Fibroblast of lung (primary cell): ENCODE measurements around the gene ALDH1L1.

Source experiments
- EZH2 ChIP-seq: IDR thresholded peaks from 2 replicates; pipeline ENCODE4 v1.5.1; 2012; ENCODE audit warnings: low read length, control low read depth, mild to moderate bottlenecking; ENCODE audit errors: missing control alignments
- TF ChIP-seq, protein P1 (sequence below), 2 donors: IDR thresholded peaks in 1 of 2; conservative IDR thresholded peaks in 1 of 2; 1 replicate in 1 of 2; 2 replicates in 1 of 2; pipeline ENCODE4 v1.5.1; 2011 to 2012; ENCODE audit warnings: low read length in 2 of 2, control low read depth in 1 of 2, inconsistent platforms in 1 of 2, low read depth in 1 of 2, mild to moderate bottlenecking in 1 of 2

DNA sequence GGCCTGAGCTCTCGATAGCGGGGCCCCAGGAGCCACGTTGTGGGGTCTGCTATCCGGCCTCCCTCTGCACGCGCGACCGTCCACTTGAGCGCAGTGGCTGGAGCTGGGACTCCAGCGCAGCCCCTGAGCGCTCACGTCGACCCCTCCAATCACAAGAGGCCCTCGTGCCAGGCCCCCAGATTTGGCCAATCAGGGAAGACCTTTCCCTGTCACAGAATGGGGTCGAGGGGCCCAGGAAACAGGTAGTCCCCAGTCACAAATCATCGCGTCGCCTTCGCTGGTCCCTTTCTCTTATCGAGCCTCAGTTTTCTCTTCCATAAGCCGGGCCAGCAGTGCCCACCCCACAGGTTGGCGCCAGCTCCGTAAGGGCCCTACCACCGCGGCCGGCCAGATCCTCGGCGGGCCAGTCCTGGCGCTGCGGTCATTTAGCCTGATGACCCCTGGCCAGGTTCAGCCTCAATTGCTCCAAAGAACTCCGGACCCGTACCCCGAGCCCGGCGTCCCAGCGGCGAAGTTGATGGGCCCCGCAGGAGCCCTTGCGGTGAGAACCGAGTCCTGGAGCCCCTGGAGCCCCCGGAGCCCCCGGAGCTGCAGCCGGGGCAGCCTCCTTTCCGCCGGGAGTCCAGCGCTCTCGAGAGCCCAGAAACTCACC lies 435 bp downstream of the ALDH1L1 start:
- TF ChIP-seq, protein P1, sequence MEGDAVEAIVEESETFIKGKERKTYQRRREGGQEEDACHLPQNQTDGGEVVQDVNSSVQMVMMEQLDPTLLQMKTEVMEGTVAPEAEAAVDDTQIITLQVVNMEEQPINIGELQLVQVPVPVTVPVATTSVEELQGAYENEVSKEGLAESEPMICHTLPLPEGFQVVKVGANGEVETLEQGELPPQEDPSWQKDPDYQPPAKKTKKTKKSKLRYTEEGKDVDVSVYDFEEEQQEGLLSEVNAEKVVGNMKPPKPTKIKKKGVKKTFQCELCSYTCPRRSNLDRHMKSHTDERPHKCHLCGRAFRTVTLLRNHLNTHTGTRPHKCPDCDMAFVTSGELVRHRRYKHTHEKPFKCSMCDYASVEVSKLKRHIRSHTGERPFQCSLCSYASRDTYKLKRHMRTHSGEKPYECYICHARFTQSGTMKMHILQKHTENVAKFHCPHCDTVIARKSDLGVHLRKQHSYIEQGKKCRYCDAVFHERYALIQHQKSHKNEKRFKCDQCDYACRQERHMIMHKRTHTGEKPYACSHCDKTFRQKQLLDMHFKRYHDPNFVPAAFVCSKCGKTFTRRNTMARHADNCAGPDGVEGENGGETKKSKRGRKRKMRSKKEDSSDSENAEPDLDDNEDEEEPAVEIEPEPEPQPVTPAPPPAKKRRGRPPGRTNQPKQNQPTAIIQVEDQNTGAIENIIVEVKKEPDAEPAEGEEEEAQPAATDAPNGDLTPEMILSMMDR (conservative IDR thresholded peaks at IDR 0.05 in 1 of 2, IDR thresholded peaks at IDR 0.05 in 1 of 2; ENCODE audit: low read depth in 1 of 2, low read length in 2 of 2): no peak
- TF ChIP-seq EZH2: no peak
